Uterine smooth muscle cell (primary cell): ENCODE results near the gene HNRNPH1. TPM values are rescaled to one million over a fixed set of nuclear protein-coding genes. Genes with fewer than 3 reads are reported as not detected.

Source experiments
- total RNA-seq: library from RNA; depleted of rRNA; stranded (reverse); fragments of >200 nt; gene quantifications from 2 replicates; pipeline ENCODE4 v1.2.3, GENCODE V29; 2014

Gene HNRNPH1, protein sequence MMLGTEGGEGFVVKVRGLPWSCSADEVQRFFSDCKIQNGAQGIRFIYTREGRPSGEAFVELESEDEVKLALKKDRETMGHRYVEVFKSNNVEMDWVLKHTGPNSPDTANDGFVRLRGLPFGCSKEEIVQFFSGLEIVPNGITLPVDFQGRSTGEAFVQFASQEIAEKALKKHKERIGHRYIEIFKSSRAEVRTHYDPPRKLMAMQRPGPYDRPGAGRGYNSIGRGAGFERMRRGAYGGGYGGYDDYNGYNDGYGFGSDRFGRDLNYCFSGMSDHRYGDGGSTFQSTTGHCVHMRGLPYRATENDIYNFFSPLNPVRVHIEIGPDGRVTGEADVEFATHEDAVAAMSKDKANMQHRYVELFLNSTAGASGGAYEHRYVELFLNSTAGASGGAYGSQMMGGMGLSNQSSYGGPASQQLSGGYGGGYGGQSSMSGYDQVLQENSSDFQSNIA
- 519 and 777 TPM in 2 replicates for total RNA-seq

DNA sequence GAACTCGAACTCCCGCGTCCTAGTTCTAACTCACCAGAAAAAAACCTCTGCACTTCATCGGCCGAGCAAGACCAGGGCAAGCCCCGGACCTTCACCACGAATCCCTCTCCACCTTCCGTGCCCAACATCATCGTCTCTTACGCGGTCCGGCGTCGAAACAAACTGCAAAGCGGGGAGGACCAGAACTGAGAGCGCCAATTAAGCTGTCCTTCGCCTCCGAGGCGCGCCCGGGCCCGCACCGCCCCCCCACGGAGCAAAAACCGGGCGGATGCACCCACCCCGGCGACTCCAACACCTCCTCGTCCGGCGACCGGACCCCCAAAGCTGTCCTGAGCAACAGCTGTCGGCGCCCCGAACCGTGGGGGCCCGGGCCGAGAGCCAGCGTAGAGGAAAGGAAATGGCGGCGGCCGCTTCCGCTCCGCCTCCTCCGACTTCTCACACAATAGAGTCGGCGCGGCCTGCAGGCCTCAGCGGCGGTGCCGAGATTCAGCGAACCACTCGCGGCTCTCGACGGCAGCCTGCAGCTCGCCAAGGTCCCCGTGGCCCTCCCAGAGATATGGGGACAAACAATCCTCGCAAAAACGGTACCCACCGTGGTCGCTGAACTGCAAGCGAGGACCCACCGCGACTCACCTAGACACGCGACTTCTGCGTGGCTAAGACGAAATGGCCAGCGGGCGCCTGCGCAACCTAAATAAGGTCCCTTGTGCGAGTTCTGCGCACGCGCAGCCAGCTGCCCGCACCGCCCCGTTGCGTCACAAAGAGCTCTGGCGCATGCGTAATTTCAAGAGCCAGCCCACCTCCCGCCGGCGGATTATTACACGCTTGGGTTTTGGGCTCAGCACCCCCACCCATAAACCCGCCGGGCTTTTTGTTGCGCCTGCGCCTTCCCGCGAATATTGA is at the start of gene HNRNPH1:
Gene HNRNPH1 (minus strand): TSS at position 669 of the 903 bp plus-strand sequence. CDS start 538 bp downstream, at position 131.

Other genes with a start within 250 kb of the HNRNPH1 start
- 61.6 and 81.6 TPM in 2 replicates for gene RUFY1, start 73.1 kb downstream of the HNRNPH1 start, total RNA-seq
- 0.50 TPM in 1 of 2 replicates, not detected in the other for gene CBY3, start 57.4 kb upstream of the HNRNPH1 start, total RNA-seq
- 962 and 1,061 TPM in 2 replicates for gene CANX, start 75.3 kb upstream of the HNRNPH1 start, total RNA-seq
- gene MAML1, start 109.2 kb upstream of the HNRNPH1 start, total RNA-seq = 6.2 TPM in 2 replicates
- gene LTC4S, start 170.3 kb upstream of the HNRNPH1 start, total RNA-seq = 0.33 and 0.50 TPM in 2 replicates
- gene MGAT4B, start 183.2 kb upstream of the HNRNPH1 start, total RNA-seq = 136 and 146 TPM in 2 replicates
- gene SQSTM1, start 197.2 kb upstream of the HNRNPH1 start, total RNA-seq = 922 and 1,425 TPM in 2 replicates
- gene MRNIP, start 235.1 kb upstream of the HNRNPH1 start, total RNA-seq = 13.7 and 15.9 TPM in 2 replicates